ENCODE results near the gene ATP2B3.

The ATP2B3 gene

GRCh38 chrX:153621949-153622598, 104.6 kb downstream of the ATP2B3 start:
- Histone ChIP-seq H3K79me2 (ENCODE audit: insufficient read depth, low read length) (no peaks in the 10 kb centered on the region), H4K20me1 (ENCODE audit: insufficient read depth, low read length) (no peaks in the 10 kb centered on the region), H3K27me3 (ENCODE audit: insufficient read depth, low read length) (no peaks in the 10 kb centered on the region), H3K4me1 (ENCODE audit: insufficient read depth, low read length, severe bottlenecking) (no peaks in the 10 kb centered on the region), H2AFZ (ENCODE audit: low read length) (no peak overlapping the region), H3K9ac (ENCODE audit: low read length) (no peak overlapping the region), H3K9me2 (ENCODE audit: low read depth, low read length) (no peaks in the 10 kb centered on the region), H3K4me3 (ENCODE audit: low read depth, low read length, poor library complexity, severe bottlenecking) (no peak overlapping the region), H3K36me3 (ENCODE audit: insufficient read depth, low read length) (no peaks in the 10 kb centered on the region), H3K27ac (ENCODE audit: low read depth, low read length, poor library complexity, severe bottlenecking) (no peak overlapping the region), H3F3A (ENCODE audit: insufficient read depth, low read length) (no peaks in the 10 kb centered on the region), H3K4me2 (ENCODE audit: low read length) (no peak overlapping the region), H3K9me3 (ENCODE audit: low read length) (no peaks in the 10 kb centered on the region)
- no peak for TF ChIP-seq EZH2 (IDR thresholded peaks at IDR 0.05; ENCODE audit: borderline replicate concordance, low read length)
- no peak for TF ChIP-seq CTCF (IDR thresholded peaks at IDR 0.05; ENCODE audit: low read length)

- no peak for TF ChIP-seq EZH2 (IDR thresholded peaks at IDR 0.05; ENCODE audit: borderline replicate concordance, low read length)
- TF ChIP-seq CTCF (IDR thresholded peaks at IDR 0.05; ENCODE audit: low read length), result no peak
- Histone ChIP-seq H3K4me2 (ENCODE audit: low read length) (no peak overlapping the region), H3K9me3 (ENCODE audit: low read length) (no peaks in the 10 kb centered on the region), H3K36me3 (ENCODE audit: insufficient read depth, low read length) (no peaks in the 10 kb centered on the region), H4K20me1 (ENCODE audit: insufficient read depth, low read length) (no peaks in the 10 kb centered on the region), H3K4me1 (ENCODE audit: insufficient read depth, low read length, severe bottlenecking) (no peaks in the 10 kb centered on the region), H3K4me3 (ENCODE audit: low read depth, low read length, poor library complexity, severe bottlenecking) (no peak overlapping the region), H3K9ac (ENCODE audit: low read length) (no peak overlapping the region), H3K27ac (ENCODE audit: low read depth, low read length, poor library complexity, severe bottlenecking) (no peak overlapping the region), H2AFZ (ENCODE audit: low read length) (no peak overlapping the region), H3K79me2 (ENCODE audit: insufficient read depth, low read length) (no peaks in the 10 kb centered on the region), H3K9me2 (ENCODE audit: low read depth, low read length) (no peaks in the 10 kb centered on the region), H3K27me3 (ENCODE audit: insufficient read depth, low read length) (no peaks in the 10 kb centered on the region), H3F3A (ENCODE audit: insufficient read depth, low read length) (no peaks in the 10 kb centered on the region)
Measured at GRCh38 chrX:153622661-153623309, 105.3 kb downstream of the ATP2B3 start.

- Histone ChIP-seq H3K27ac (ENCODE audit: low read depth, low read length, poor library complexity, severe bottlenecking) (no peak overlapping the region), H3K9me2 (ENCODE audit: low read depth, low read length) (no peaks in the 10 kb centered on the region), H3K79me2 (ENCODE audit: insufficient read depth, low read length) (no peaks in the 10 kb centered on the region), H3K36me3 (ENCODE audit: insufficient read depth, low read length) (no peaks in the 10 kb centered on the region), H3K4me2 (ENCODE audit: low read length) (no peak overlapping the region), H3K9me3 (ENCODE audit: low read length) (no peaks in the 10 kb centered on the region), H3F3A (ENCODE audit: insufficient read depth, low read length) (no peaks in the 10 kb centered on the region), H3K27me3 (ENCODE audit: insufficient read depth, low read length) (no peaks in the 10 kb centered on the region), H3K4me3 (ENCODE audit: low read depth, low read length, poor library complexity, severe bottlenecking) (no peak overlapping the region), H3K4me1 (ENCODE audit: insufficient read depth, low read length, severe bottlenecking) (no peaks in the 10 kb centered on the region), H2AFZ (ENCODE audit: low read length) (no peak overlapping the region), H4K20me1 (ENCODE audit: insufficient read depth, low read length) (no peaks in the 10 kb centered on the region), H3K9ac (ENCODE audit: low read length) (no peak overlapping the region)
- TF ChIP-seq CTCF (IDR thresholded peaks at IDR 0.05; ENCODE audit: low read length), result no peak
- no peak for TF ChIP-seq EZH2 (IDR thresholded peaks at IDR 0.05; ENCODE audit: borderline replicate concordance, low read length)
Measured at GRCh38 chrX:153623310-153624029, 106.0 kb downstream of the ATP2B3 start.

Data from OCI-LY1 (cell line).